ENCODE measurements around the gene YIF1A.

- TF ChIP-seq CTCF (IDR thresholded peaks at IDR 0.05): no peak
- no peak for TF ChIP-seq POLR2A (IDR thresholded peaks at IDR 0.05; ENCODE audit: low read length)
- no peak for TF ChIP-seq RCOR1 (IDR thresholded peaks at IDR 0.05; ENCODE audit: low read depth, low read length)
- TF ChIP-seq EP300 (IDR thresholded peaks at IDR 0.05): no peak
- TF ChIP-seq, protein P1, sequence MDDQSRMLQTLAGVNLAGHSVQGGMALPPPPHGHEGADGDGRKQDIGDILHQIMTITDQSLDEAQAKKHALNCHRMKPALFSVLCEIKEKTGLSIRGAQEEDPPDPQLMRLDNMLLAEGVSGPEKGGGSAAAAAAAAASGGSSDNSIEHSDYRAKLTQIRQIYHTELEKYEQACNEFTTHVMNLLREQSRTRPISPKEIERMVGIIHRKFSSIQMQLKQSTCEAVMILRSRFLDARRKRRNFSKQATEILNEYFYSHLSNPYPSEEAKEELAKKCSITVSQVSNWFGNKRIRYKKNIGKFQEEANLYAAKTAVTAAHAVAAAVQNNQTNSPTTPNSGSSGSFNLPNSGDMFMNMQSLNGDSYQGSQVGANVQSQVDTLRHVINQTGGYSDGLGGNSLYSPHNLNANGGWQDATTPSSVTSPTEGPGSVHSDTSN (IDR thresholded peaks at IDR 0.05): no peak
- TF ChIP-seq MAX (IDR thresholded peaks at IDR 0.05): no peak
- no peak for TF ChIP-seq REST (IDR thresholded peaks at IDR 0.05)
- TF ChIP-seq RFX5 (IDR thresholded peaks at IDR 0.05): no peak
- TF ChIP-seq KDM1A (IDR thresholded peaks at IDR 0.05; ENCODE audit: low read depth): no peak
- TF ChIP-seq SREBF2 (IDR thresholded peaks at IDR 0.05): no peak
- TF ChIP-seq BHLHE40 (IDR thresholded peaks at IDR 0.05; ENCODE audit: low read depth, low read length): no peak
- TF ChIP-seq EHMT2 (IDR thresholded peaks at IDR 0.05; ENCODE audit: low read depth): no peak
Observed at GRCh38 chr11:66280428-66280827, 8.5 kb downstream of the YIF1A start.
